Eye (tissue), 1 donor: ENCODE results near the gene HID1.

Experiments used
- DNase-seq: peaks from one replicate; pipeline ENCODE4 v3.0.0-alpha.2; 2015

Gene HID1

GRCh38 chr17:74964988-74965622, 7.5 kb downstream of the HID1 start:
- no peak for DNase-seq

DNA sequence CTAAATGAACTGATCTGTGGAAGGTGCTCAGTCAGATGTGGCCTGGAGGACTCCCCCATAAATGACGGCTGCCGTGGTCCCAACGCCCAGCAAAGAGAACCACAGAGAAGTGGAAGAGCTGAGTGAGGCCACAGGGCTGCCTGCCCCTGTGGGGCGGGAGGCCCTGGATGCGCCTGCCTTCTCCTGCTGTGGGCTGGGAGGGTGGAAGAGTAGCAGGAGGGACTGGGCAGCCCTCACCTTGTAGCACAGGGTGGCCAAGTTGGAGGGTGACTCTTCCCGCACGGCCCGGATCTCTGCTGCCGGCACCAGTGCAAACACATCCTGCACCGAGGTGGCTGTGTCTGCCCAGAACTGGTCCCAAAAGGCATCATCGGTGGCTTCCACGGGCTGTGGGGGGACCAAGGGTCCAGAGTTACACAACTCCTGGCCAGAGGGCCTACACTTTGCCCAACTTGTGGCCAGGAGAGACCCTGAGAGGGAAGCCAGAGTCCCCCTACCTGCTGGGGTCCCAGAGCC, 8.3 kb downstream of the HID1 start:
- DNase-seq: no peak

GRCh38 chr17:74963656-74964055, 8.9 kb downstream of the HID1 start:
- no peak for DNase-seq

DNA sequence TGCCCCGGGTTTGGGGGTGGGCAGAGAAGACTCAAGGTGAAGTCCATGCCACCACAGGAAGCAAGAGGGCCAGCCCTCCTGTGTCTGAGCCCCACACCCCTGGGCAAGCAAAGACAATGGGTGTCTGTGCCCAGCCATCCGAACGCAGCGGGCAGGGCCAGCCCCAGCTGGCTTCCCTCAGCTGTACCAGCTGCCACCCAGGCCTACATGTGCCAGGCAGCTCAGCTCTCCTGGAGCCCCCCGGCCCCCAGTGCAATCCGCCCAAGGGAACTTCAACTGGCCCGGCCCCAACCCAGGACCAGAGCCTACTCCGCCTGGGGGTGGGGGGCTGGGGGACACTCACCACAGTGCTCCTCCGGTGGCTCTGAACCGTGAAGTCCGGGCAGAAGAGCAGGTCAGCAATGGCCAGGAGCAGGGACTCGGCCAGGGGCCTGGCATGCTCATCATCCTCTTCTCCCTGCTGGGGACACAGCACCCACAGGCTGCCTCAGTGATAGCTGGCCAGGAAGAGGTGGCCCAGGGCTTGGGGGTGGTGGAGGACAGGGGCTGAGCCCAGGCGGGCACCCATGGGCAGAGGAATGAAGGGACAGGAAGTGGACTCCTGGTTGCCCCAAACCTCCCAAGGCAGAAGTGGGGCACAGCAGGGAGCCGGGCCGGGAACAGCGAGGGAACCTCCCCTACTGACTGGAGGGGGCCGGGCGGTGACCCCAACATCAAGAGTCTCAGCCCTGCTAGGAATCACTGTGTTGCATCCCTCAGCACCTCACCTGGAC, 9.8 kb downstream of the HID1 start:
- DNase-seq: no peak

DNA sequence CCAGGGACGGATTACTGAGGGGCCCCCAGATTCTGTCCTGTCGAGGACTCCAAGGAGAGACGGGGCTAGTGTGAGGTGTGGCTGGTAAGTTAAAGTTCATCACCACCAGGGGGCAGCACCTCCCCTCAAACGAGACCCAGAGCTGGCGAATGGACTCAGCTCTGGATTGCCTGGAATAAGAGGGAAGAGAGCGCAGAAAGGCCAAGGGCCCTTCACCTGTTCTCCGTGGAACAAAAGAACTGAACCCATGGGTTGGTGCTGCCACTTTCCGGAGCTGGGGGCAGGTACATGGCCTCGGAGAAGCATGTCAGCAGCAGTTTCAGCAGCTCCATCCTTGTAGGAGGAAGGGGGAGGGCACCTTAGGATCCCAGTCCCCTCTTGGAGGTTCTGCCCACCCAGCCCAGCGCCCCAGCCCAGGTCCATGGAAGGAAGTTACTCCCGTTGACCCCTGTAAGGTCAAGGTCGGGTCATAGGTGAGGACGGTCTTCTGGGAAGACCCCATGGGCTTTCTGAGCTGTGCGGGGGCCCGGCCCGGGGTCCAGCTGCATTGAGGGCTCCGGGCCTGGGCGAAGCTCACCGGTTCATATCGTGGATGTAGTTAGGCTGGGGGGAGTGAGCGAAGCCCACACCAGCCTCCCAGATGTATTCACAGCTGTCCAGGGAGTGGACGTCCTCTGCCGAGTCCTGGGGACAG, 10.8 kb downstream of the HID1 start:
- peak; percentile 95 for DNase-seq

GRCh38 chr17:74960570-74961342, 11.8 kb downstream of the HID1 start:
- peak; percentile 55 for DNase-seq

DNA sequence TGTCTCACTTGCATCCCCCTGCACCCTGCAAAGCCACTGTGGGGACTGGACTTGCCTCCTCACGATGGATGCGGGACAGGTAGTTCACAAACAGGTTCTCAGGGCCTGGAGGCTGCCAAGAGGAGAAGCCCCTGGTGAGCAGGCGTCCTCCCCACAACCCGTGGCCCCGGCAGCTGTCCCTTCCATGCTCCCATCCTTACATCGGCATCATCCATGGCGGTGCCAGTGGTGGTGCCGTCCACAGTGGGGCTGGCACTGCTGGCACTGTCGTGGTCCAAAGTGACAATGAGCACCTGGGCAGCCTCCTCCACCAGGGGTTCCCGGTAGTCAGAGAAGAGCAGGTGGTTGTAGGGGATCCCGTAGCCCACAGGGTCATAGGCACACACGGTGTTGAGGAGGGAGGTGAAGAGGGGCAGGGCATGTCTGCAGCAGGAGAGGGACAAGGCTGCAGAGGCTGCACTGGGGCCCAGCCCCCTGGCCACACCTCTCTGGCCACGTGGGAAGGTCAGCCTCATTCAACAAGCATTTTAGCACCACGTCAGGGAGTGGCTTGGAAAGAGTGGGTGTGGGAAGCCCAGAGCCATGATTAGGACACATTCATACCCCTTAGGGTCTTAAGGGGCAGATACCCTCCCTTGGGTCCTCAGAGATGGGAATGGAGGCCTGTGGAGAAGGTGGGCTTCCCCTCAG, 12.6 kb downstream of the HID1 start:
- DNase-seq: no peak

GRCh38 chr17:74957935-74958740, 14.4 kb downstream of the HID1 start:
- DNase-seq: peak; percentile 88

DNA sequence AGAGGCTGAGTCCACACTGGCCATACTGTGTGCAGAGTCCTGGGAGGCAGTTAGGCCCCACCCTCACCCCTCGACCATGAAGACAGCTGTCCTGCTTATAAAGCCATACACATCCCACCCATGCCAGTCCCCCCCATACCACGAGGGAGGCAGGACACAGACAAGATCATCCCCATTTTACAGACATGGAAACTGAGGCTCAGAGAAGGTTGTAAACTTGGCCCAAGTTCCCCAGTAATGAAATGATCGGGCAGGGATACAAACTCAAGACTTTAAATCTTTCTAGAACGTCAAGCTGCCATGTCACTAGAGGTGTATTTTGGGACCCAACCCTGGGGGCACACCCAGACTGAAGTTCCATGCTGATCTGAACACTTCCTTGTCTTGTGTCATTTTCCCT, 16.5 kb downstream of the HID1 start:
- DNase-seq: no peak

- DNase-seq: no peak
These were observed 17.7 kb downstream of the HID1 start for GRCh38 chr17:74954665-74955421.

- DNase-seq: no peak
These were observed 18.4 kb downstream of the HID1 start for GRCh38 chr17:74954115-74954514.

GRCh38 chr17:74953134-74953687, 19.3 kb downstream of the HID1 start:
- no peak for DNase-seq

GRCh38 chr17:74952431-74953133, 20.0 kb downstream of the HID1 start:
- DNase-seq: no peak

- DNase-seq: no peak
These were observed 20.7 kb downstream of the HID1 start for GRCh38 chr17:74951680-74952421.

DNA sequence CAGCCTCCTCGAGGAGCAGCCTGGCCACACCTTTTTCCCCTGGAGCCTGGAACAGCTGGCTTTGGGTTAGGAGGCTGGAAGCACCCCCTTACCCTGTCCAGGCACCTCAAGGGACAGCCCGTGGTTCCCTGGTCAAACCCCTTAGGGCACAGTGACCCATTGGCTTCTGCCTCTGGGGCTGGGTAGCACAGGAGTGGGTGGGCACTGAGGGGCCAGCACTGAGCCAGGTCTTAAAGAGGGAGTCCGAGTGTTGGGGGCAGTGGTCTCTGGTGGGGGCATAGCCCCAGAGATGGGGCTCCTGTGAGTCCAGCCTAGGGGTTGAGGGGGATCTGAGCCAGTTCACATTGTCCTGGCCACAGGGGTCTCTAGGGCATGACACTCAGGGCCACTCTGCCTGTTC, 21.5 kb downstream of the HID1 start:
- no peak for DNase-seq

DNA sequence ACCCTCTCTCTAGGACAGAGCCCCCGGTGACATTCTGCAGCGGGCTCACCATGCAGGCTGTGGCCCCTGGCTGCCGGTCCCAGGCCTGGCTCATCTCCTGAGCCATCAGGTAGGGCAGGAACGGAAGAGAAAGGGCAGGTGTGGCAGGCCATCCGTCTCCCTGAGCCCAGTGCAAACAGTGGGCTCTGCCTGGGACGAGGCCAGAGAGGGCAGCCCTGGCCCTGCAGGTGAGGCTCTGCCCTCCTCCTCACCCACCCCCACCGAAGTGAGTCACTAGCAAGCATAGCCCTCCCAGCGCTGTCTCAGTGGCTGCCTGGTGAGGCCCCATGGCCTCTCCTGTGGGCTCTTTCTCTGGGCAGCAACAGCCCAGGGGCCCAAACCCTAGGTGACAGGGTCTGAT, 22.4 kb downstream of the HID1 start:
- DNase-seq: no peak

DNA sequence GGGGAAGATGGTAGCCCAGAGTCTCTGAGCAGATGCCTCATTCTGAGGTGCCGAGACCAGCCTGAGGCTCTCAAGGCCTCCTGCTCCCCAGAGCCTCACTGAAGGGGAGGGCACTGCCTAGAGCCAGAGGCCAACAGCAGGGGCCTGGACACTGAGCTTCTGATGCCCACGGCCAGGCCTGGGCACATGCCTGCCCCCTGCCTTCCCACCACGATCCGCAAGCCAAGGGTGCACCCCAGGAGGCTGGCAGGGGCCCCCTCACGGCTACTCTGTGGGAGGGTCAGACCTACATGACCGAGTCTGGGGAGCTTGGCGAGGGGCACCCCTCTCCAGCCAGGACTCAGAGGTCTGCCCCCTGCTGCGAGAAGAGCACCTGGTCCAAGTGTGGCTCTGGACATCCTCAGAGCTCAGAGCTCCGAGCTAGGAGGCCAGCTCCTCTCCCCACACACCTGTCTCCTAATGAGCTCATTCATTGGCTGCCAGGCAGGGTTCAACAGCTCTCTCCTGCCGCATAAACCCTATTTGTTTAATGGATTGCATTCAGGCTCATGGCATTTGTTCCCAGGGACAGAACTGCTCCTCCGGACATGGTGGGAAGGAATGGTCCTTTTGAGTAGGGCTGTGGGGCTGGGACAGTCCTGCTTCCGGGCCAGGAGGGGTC, 23.0 kb downstream of the HID1 start:
- DNase-seq: no peak

DNA sequence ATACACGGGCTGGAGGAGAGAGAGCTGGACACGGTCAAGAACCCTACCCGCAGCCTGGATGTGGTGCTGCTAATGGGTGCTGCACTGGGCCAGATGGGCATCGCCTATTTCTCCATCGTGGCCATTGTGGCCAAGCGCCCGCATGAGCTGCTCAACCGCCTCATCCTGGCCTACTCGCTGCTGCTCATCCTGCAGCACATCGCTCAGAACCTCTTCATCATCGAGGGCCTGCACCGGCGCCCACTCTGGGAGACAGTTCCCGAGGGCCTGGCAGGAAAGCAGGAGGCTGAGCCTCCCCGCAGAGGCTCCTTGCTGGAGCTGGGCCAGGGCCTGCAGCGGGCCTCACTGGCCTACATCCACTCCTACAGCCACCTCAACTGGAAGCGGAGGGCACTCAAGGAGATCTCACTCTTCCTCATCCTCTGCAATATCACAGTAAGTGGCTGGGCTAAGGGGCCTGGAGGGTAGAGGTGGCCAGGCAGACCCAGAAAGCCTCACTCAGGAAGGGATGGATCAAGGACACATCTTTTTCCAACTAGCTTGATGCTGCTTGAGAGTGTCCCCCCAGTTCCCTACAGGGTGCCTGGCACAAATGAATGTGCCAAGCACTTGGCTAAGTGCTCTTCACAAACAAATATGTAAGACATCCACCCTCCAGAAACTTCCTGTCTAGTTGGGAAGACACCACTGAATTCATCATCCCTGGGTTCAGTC, 25.4 kb downstream of the HID1 start:
- DNase-seq: no peak
